Mucosa of rectum (tissue), 2 donors: ENCODE measurements around the gene ZMYM3.
A peak's percentile ranks its signal among the peaks of the same experiment; 100 is the strongest.

ENCODE experiments used
- H3K27ac ChIP-seq, 2 donors: one replicate each; pipeline ENCODE4 v1.7.0; 2013; ENCODE audit warnings: inconsistent platforms in 2 of 2, low read depth in 2 of 2, low read length in 2 of 2
- H3K27me3 ChIP-seq, 2 donors: one replicate each; pipeline ENCODE4 v1.7.0; 2013; ENCODE audit warnings: low read length in 2 of 2; ENCODE audit not compliant: control insufficient read depth in 2 of 2, insufficient read depth in 2 of 2
- H3K36me3 ChIP-seq, 2 donors: one replicate each; pipeline ENCODE4 v1.7.0; 2013; ENCODE audit warnings: low read length in 2 of 2; ENCODE audit not compliant: control insufficient read depth in 2 of 2, insufficient read depth in 2 of 2
- H3K4me1 ChIP-seq, 2 donors: one replicate each; pipeline ENCODE4 v1.7.0; 2013; ENCODE audit warnings: low read length in 2 of 2, mild to moderate bottlenecking in 1 of 2; ENCODE audit not compliant: control insufficient read depth in 2 of 2, insufficient read depth in 2 of 2
- H3K4me3 ChIP-seq, 2 donors: one replicate each; pipeline ENCODE4 v1.7.0; 2013; ENCODE audit warnings: low read length in 2 of 2
- H3K9ac ChIP-seq, 2 donors: one replicate each; pipeline ENCODE4 v1.7.0; 2013; ENCODE audit warnings: low read length in 2 of 2, low read depth in 1 of 2, mild to moderate bottlenecking in 1 of 2
- H3K9me3 ChIP-seq, 2 donors: one replicate each; pipeline ENCODE4 v1.7.0; 2013; ENCODE audit warnings: low read length in 2 of 2; ENCODE audit not compliant: control insufficient read depth in 2 of 2
- donor health status: healthy.
- donor health status: Normal muscosa, but diverticular disease.

The ZMYM3 gene

GRCh38 chrX:71228063-71228642, 25.8 kb downstream of the ZMYM3 start:
- Histone ChIP-seq H3K4me1 (no peaks in the 10 kb centered on the region), H3K9me3 (no peaks in the 10 kb centered on the region), H3K4me3 (no peak overlapping the region), H3K36me3 (peaks cover 0 to 3% of the 10 kb centered on the region in 2 donors), H3K27ac (no peak overlapping the region), H3K9ac (no peak overlapping the region), H3K27me3 (no peaks in the 10 kb centered on the region)

- no peaks in the 10 kb centered on the region for H3K9me3 ChIP-seq
- H3K27ac ChIP-seq, result no peak overlapping the region
- no peaks in the 10 kb centered on the region for H3K4me1 ChIP-seq
- no peak overlapping the region for H3K9ac ChIP-seq
- peaks cover 0 to 3% of the 10 kb centered on the region in 2 donors for H3K36me3 ChIP-seq
- no peak overlapping the region for H3K4me3 ChIP-seq
- H3K27me3 ChIP-seq, result no peaks in the 10 kb centered on the region
These were observed 26.4 kb downstream of the ZMYM3 start for GRCh38 chrX:71227370-71228062.

DNA sequence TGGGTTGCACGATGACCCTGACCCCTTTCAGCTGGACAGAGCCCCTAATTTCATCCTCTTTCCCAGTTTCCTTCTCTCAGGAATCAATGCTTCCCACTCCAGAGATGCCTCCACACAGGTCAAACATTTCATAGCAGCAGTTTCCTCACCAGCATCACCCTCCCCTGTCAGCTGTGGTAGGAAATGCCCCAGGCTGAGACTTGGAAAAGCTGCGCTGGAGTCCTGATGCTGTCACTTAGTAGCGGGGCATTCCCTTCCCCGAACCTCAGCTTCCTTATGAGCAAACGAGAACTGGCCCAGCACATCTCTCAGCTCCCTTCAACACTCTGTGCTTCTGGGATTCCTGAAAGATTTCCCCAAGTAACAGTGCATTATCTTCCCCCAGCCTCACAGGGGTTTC, 28.3 kb downstream of the ZMYM3 start:
- H3K9me3 ChIP-seq, result no peaks in the 10 kb centered on the region
- H3K27me3 ChIP-seq, result no peaks in the 10 kb centered on the region
- no peak overlapping the region for H3K27ac ChIP-seq
- no peaks in the 10 kb centered on the region for H3K4me1 ChIP-seq
- no peak overlapping the region for H3K4me3 ChIP-seq
- H3K9ac ChIP-seq, result no peak overlapping the region
- H3K36me3 ChIP-seq, result peaks cover 0 to 3% of the 10 kb centered on the region in 2 donors

GRCh38 chrX:71225009-71225408, 28.9 kb downstream of the ZMYM3 start:
- Histone ChIP-seq H3K27me3 (no peaks in the 10 kb centered on the region), H3K4me1 (no peaks in the 10 kb centered on the region), H3K36me3 (peaks cover 0 to 3% of the 10 kb centered on the region in 2 donors), H3K27ac (no peak overlapping the region), H3K4me3 (no peak overlapping the region), H3K9ac (no peak overlapping the region), H3K9me3 (no peaks in the 10 kb centered on the region)

DNA sequence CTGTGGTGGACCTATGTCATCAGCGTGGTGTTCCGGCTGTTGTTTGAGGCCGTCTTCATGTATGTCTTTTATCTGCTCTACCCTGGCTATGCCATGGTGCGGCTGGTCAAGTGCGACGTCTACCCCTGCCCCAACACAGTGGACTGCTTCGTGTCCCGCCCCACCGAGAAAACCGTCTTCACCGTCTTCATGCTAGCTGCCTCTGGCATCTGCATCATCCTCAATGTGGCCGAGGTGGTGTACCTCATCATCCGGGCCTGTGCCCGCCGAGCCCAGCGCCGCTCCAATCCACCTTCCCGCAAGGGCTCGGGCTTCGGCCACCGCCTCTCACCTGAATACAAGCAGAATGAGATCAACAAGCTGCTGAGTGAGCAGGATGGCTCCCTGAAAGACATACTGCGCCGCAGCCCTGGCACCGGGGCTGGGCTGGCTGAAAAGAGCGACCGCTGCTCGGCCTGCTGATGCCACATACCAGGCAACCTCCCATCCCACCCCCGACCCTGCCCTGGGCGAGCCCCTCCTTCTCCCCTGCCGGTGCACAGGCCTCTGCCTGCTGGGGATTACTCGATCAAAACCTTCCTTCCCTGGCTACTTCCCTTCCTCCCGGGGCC, 29.7 kb downstream of the ZMYM3 start:
- no peaks in the 10 kb centered on the region for H3K9me3 ChIP-seq
- H3K9ac ChIP-seq, result no peak overlapping the region
- no peak overlapping the region for H3K27ac ChIP-seq
- H3K27me3 ChIP-seq, result no peaks in the 10 kb centered on the region
- H3K4me3 ChIP-seq, result no peak overlapping the region
- H3K4me1 ChIP-seq, result no peaks in the 10 kb centered on the region
- H3K36me3 ChIP-seq, result peaks cover 0 to 3% of the 10 kb centered on the region in 2 donors

DNA sequence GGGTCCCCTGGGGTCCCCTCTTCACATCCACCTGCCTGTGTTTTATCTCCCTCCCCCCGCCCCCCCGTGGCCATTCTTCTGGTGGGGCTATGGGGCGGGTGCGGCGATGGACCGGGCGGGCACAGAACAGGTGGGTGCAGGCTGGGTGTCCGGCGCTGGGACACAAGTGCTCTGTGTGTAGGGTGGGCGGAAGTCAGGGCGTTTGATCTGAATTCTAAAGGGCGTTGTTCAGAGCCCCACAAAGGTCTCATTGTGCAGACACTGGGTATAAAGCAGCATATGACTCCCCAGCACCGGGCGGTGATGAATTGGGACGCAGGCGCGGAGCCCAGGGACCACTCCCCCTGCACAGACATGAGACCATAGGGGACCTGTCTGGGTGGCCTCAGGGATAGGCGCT, 31.0 kb downstream of the ZMYM3 start, which contains the start of gene GJB1:
Gene GJB1, plus strand, starts transcription at position 296 of the 400 bp plus-strand sequence. CDS start 484 bp downstream, outside the sequence.
- Histone ChIP-seq H3K4me3 (no peak within 1 kb of the TSS), H3K9ac (no peak within 1 kb of the TSS)

GRCh38 chrX:71221145-71221544, 32.8 kb downstream of the ZMYM3 start:
- H3K9ac ChIP-seq, result no peak overlapping the region
- H3K9me3 ChIP-seq, result no peaks in the 10 kb centered on the region
- no peak overlapping the region for H3K4me3 ChIP-seq
- no peaks in the 10 kb centered on the region for H3K27me3 ChIP-seq
- no peaks in the 10 kb centered on the region for H3K4me1 ChIP-seq
- no peak overlapping the region for H3K27ac ChIP-seq
- peaks cover 0 to 3% of the 10 kb centered on the region in 2 donors for H3K36me3 ChIP-seq

More for the DNA sequence above, 31.0 kb downstream of the ZMYM3 start, which contains the start of gene GJB1:
- Histone ChIP-seq H3K9me3 (no peaks in the 10 kb centered on the region), H3K27me3 (no peaks in the 10 kb centered on the region), H3K36me3 (peaks cover 0 to 3% of the 10 kb centered on the region in 2 donors), H3K27ac (no peak within 1 kb of the TSS), H3K4me1 (no peaks in the 10 kb centered on the region)

DNA sequence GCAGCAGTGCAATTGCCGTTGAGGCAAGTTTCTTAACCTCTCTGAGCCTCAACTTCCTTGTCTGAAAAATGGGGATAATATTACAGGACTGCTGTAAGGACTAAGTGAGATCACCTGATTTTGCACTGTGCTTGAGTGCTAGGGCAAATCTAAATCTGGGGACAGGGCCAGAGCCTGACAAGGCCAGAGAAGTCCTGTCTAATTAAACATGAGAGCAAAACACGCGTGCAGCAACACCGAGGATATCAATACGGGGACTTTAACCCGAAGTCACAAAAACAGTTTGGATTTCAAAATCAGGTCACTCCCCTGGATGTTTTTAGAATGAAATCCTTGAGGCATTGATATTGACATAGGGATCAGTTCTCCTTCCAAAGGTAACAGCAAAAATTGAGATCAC, 36.6 kb downstream of the ZMYM3 start:
- H3K27me3 ChIP-seq, result peaks cover 0 to 5% of the 10 kb centered on the region in 2 donors
- no peaks in the 10 kb centered on the region for H3K9me3 ChIP-seq
- H3K9ac ChIP-seq, result no peak overlapping the region
- H3K27ac ChIP-seq, result no peak overlapping the region
- H3K36me3 ChIP-seq, result no peaks in the 10 kb centered on the region
- H3K4me3 ChIP-seq, result peak overlapping the region in 1 of 2 donors; percentile 70
- H3K4me1 ChIP-seq, result peaks cover 0 to 9% of the 10 kb centered on the region in 2 donors

DNA sequence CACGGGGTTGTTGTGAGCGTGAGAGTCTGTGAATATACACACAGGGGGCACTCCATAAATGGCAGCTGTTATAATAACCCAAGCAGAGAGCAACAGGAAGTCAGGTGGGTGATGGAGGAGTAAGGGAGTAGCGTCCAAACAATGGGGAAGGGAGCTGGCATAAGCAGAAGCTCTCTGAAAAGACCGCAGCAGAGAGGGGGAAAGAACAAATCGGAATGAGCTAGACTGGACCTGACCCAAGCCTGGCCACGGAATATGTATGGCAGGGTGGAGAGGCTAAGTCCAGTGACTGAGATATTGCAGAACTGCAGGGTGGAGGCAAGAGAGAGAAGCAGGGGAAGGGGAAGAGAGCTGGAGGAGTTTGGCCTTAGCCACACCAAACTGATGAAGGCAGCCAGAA, 37.5 kb downstream of the ZMYM3 start:
- peaks cover 0 to 5% of the 10 kb centered on the region in 2 donors for H3K27me3 ChIP-seq
- H3K27ac ChIP-seq, result peak overlapping the region; percentile 55 to 75
- H3K36me3 ChIP-seq, result no peaks in the 10 kb centered on the region
- H3K4me1 ChIP-seq, result peaks cover 0 to 9% of the 10 kb centered on the region in 2 donors
- H3K4me3 ChIP-seq, result peak overlapping the region; percentile 40 to 70
- H3K9ac ChIP-seq, result peak overlapping the region in 1 of 2 donors; percentile 34
- no peaks in the 10 kb centered on the region for H3K9me3 ChIP-seq

GRCh38 chrX:71215338-71215912, 38.5 kb downstream of the ZMYM3 start:
- Histone ChIP-seq H3K27me3 (peaks cover 0 to 5% of the 10 kb centered on the region in 2 donors), H3K27ac (peak overlapping the region; percentile 71 to 75), H3K36me3 (no peaks in the 10 kb centered on the region), H3K4me1 (peaks cover 0 to 9% of the 10 kb centered on the region in 2 donors), H3K9ac (peak overlapping the region; percentile 56 to 57), H3K9me3 (no peaks in the 10 kb centered on the region), H3K4me3 (peak overlapping the region; percentile 72 to 76)
